Aorta (tissue), 4 donors: ENCODE results near the gene ZNF440. TPM values are rescaled to one million over a fixed set of nuclear protein-coding genes. Genes with fewer than 3 reads are reported as not detected.

ENCODE experiments used
- polyA plus RNA-seq, 2 donors: library from polyadenylated mRNA; stranded (reverse); fragments of 200-250 nt; gene quantifications; one replicate each; pipeline ENCODE4 v1.2.3, GENCODE V29; 2013
- total RNA-seq, 2 donors: library from RNA; stranded (reverse); fragmentation: NEBNext Ultra II Directional; extraction: Animal tissue kit (Norgen Biotek cat#: 25700); gene quantifications; one replicate each; pipeline ENCODE4 v1.2.1, GENCODE V29; 2021
- donor health status: healthy with polysubstance abuse.
- donor health status: Bipolar disorder and iron deficiency.
- donor health status: DM: no; HTN: no; CAD: no.
- donor health status: DM: yes; HTN: yes; CAD: no.

Gene ZNF440
- total and polyA plus RNA-seq, 4 donors: 3.1 to 16.1 (median 9.1) TPM

Other genes starting within 250 kb of the ZNF440 start
- 10 to 100 TPM; 12.6 to 13.1 TPM for gene ACP5, start 236.6 kb upstream of the ZNF440 start, total RNA-seq
- gene ACP5, start 236.6 kb upstream of the ZNF440 start, polyA plus RNA-seq: 10 to 100 TPM in 1 of 2 donors, 1 to 10 TPM in 1; 5.2 to 45.3 TPM
- 10 to 100 TPM in 1 of 2 donors, 1 to 10 TPM in 1; 7.1 to 12.2 TPM for gene ZNF627, start 216.8 kb upstream of the ZNF440 start, total RNA-seq
- gene ZNF627, start 216.8 kb upstream of the ZNF440 start, polyA plus RNA-seq: 1 to 10 TPM; 2.5 to 5.6 TPM
- gene ZNF823, start 75.3 kb upstream of the ZNF440 start, total RNA-seq: 1 to 10 TPM; 5.1 to 8.7 TPM
- gene ZNF823, start 75.3 kb upstream of the ZNF440 start, polyA plus RNA-seq: 1 to 10 TPM; 3.1 to 3.4 TPM
- gene ZNF441, start 47.3 kb upstream of the ZNF440 start, total RNA-seq: 10 to 100 TPM in 1 of 2 donors, 1 to 10 TPM in 1; 9.5 to 13.2 TPM
- 1 to 10 TPM; 4.1 to 8.1 TPM for gene ZNF441, start 47.3 kb upstream of the ZNF440 start, polyA plus RNA-seq
- gene ZNF491, start 15.8 kb upstream of the ZNF440 start, total RNA-seq: 1 to 10 TPM; 3.1 to 4.8 TPM
- gene ZNF491, start 15.8 kb upstream of the ZNF440 start, polyA plus RNA-seq: 1 to 10 TPM in 1 of 2 donors, under 1 TPM in 1; 0.50 to 2.0 TPM
- gene ZNF439, start 34.5 kb downstream of the ZNF440 start, total RNA-seq: 10 to 100 TPM in 1 of 2 donors, 1 to 10 TPM in 1; 9.4 to 13.3 TPM
- gene ZNF439, start 34.5 kb downstream of the ZNF440 start, polyA plus RNA-seq: 10 to 100 TPM in 1 of 2 donors, 1 to 10 TPM in 1; 6.3 to 11.7 TPM
- 10 to 100 TPM in 1 of 2 donors, 1 to 10 TPM in 1; 8.1 to 10.8 TPM for gene ZNF69, start 73.5 kb downstream of the ZNF440 start, total RNA-seq
- 1 to 10 TPM; 1.3 to 6.5 TPM for gene ZNF69, start 73.5 kb downstream of the ZNF440 start, polyA plus RNA-seq
- 10 to 100 TPM; 11.6 to 19.2 TPM for gene ZNF700, start 110.8 kb downstream of the ZNF440 start, total RNA-seq
- 10 to 100 TPM in 1 of 2 donors, 1 to 10 TPM in 1; 3.8 to 13.8 TPM for gene ZNF700, start 110.8 kb downstream of the ZNF440 start, polyA plus RNA-seq
- 1 to 10 TPM; 1.9 to 5.1 TPM for gene ZNF763, start 150.8 kb downstream of the ZNF440 start, total RNA-seq
- gene ZNF763, start 150.8 kb downstream of the ZNF440 start, polyA plus RNA-seq: 1 to 10 TPM; 3.1 to 3.3 TPM
- gene ZNF433, start 221.4 kb downstream of the ZNF440 start, total RNA-seq: 1 to 10 TPM; 5.1 to 5.5 TPM
- gene ZNF433, start 221.4 kb downstream of the ZNF440 start, polyA plus RNA-seq: 1 to 10 TPM; 4.4 to 5.8 TPM
- under 1 TPM in 1 of 2 donors, not detected in 1; 0.45 TPM for gene ZNF878, start 238.7 kb downstream of the ZNF440 start, total RNA-seq
- gene ZNF878, start 238.7 kb downstream of the ZNF440 start, polyA plus RNA-seq: not detected